GM21381 (cell line): ENCODE results near the gene MPPED1.

Experiments
- ATAC-seq: cut with Tn5 transposase; IDR thresholded peaks from one replicate; pipeline ENCODE4 v1.9.1; 2021; ENCODE audit warnings: mild to moderate bottlenecking, moderate library complexity; ENCODE audit not compliant: unreplicated experiment

Gene MPPED1

GRCh38 chr22:43491177-43491576, 79.4 kb downstream of the MPPED1 start:
- ATAC-seq, result no peak

- no peak for ATAC-seq
These were observed 79.9 kb downstream of the MPPED1 start for GRCh38 chr22:43491737-43492136.

GRCh38 chr22:43493297-43493696, 81.5 kb downstream of the MPPED1 start:
- no peak for ATAC-seq

DNA sequence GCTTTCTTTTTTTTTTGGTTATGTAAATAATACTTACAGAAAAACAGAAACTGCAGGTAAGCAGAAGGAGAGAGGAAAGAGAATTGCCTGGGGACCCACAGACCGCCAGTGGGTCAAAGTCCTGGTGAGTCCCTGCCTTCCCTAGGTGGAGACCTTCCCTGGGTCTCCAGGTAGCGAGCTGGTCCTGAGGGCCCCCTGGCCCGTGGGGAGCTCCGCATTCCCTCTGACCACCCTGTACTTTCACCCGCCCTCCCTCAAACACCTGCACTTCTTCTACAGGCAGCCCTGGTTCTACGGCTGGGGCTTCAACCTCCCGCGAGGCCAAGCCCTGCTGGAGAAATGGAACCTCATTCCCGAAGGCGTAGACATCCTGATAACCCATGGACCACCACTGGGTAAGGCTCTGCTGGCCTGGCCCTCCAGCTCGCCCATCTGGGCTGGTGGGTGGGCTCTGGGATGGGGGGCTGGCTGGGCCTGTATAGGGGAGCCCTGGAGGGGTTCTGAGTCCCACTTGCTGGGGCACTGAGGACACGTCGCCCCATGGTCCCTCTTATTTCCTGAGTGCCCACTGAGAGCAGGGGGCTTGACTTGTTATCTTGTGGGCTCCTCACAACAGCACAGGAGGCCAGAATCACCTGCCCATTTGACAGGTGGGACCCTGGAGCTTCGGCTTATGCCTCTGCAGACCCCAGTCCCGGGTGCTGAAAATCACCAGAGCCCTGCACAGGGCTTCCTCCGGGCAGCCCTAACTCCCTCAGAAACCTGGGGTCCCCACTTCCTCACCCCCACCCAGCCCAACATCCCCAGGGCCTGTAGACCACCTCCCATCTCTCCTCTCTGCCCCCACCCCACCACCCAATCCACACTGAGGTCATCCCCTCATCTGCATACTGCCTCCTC, 86.4 kb downstream of the MPPED1 start:
- no peak for ATAC-seq

- no peak for ATAC-seq
These were observed 87.0 kb downstream of the MPPED1 start for GRCh38 chr22:43498856-43499253.

GRCh38 chr22:43500792-43501785, 89.3 kb downstream of the MPPED1 start:
- ATAC-seq, result no peak

GRCh38 chr22:43501878-43502277, 90.1 kb downstream of the MPPED1 start:
- no peak for ATAC-seq

DNA sequence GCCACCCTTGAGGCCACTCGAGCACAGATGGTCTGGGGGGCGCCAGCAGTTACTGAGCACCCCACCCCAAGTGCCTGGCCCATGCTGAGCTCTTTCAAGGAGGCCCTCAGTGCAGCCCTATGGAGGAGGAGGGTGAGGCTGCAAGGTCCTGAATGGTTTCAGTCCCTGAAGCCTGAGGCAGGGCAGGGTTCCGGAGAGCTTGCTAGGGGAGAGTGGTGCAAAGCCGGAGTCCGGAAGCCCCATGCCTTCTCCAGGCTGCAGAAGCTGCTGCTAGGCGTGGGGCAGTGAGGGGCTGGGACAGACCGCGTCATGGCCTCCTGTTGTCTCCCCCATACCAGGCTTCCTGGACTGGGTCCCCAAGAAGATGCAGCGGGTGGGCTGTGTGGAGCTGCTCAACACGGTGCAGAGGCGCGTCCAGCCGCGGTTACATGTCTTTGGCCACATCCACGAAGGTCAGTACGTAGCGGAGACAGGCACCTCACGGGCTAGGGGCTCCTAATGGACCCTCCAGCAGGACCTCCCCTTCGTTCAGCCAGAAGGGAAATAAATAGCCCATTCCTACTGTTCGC, 90.6 kb downstream of the MPPED1 start:
- ATAC-seq, result no peak

- ATAC-seq, result no peak
These were observed 92.3 kb downstream of the MPPED1 start for GRCh38 chr22:43504068-43504467.

- no peak for ATAC-seq
These were observed 93.0 kb downstream of the MPPED1 start for GRCh38 chr22:43504666-43505261.

DNA sequence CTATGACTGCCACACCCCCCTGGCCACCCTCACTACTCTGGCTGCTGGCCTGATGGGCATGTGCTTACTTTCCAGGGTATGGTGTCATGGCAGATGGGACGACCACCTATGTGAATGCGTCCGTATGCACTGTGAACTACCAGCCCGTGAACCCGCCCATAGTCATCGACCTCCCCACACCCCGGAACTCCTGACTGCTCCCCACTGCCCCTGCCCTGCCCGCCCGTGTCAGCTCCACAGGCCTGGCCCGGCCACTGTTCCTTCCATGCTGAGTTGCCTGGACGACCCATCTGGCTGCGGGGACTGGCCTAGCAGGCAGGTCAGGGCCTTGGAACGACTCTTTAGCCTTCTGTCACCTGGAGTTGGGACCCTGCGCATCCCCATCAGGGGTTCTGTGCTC, 93.6 kb downstream of the MPPED1 start:
- no peak for ATAC-seq

DNA sequence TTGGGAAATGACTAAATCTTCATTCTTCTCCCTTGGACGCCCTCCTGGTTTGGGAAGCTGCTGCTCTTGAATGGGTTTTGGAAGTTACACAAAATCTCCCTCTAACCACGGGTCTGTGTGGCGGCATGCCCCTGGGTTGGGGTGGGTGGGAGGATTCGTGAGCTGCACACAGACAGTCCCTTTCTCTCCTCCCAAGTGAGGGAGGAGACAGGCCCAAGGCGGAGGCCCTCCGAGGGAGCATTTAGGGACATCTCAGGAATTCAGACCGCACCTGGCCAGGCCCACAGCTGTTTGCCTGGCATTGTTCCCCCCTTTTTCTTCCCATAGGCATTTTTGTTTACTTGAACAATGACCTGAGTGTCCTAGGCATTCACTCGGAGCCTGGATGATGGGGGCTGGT, 94.1 kb downstream of the MPPED1 start:
- no peak for ATAC-seq

- no peak for ATAC-seq
These were observed 94.7 kb downstream of the MPPED1 start for GRCh38 chr22:43506487-43506886.

GRCh38 chr22:43507235-43507634, 95.4 kb downstream of the MPPED1 start:
- ATAC-seq, result no peak

DNA sequence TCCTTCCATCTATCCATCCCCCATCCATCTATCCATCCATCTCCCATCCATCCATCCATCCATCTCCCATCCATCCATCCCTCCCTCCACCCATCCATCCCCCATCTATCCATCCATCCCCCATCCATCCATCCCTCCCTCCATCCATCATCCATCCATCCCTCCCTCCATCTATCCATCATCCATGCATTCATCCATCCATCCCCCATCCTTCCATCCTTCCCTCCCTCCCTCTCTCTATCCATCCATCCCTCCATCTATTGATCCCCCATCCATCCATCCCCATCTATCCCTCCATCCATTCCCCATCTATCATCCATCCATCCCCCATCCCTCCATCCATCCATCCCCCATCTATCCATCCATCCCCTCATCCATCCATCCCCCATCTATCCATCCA, 96.7 kb downstream of the MPPED1 start:
- ATAC-seq, result no peak

DNA sequence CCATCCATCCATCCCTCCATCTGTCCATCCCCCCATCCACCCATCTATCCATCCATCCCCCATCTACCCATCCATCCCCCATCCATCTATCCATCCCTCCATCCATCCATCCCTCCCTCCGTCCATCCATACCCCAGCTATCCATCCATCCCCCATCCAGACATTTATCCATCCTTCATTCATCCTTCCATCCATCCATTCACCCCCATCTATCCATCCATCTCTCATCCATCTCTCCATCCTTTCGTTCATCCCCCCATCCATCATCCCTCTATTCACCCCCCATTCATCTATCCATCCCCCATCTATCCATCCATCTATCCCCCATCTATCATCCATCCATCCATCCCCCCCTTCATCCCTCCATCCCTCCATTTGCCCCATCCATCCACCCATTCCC, 97.5 kb downstream of the MPPED1 start:
- no peak for ATAC-seq

DNA sequence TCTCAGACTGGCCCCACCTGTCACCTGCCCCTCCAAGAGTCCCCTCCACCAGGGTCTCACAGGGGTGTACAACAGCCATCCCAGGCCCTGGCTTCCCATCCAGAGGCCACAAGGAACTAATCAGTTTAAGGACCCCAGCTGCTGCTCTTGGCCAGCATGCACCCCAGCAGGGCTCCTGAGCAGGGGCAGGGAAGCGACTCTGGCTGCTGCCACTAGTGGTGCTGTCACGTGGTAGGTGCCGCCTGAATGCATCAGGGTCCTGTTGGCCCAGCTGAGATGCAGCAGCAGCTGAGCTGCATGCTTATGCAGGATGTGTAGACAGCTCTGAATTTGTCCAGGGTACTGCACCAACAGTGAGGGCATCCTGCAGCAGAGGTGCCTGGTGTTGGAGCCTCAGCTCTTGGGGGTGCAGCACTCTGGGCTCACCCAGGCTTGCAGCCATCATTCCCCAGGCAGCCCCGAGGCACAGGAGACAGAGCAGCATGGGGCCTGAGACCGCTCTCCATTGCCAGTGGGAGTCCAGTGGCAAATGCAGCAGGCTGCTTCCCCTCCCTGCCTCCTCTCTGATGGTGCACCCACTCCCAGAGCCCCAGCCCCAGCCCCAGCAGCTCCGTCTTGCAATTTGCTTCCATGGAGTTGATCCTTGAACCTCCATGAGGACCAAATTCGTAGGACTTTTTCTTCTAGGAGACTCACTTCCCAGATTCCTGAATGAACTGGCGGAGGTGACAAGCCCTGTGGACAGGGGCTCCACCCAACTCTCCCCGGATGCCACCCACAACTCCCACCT, 98.7 kb downstream of the MPPED1 start:
- ATAC-seq, result no peak

- no peak for ATAC-seq
These were observed 99.6 kb downstream of the MPPED1 start for GRCh38 chr22:43511276-43511910.

- no peak for ATAC-seq
These were observed 100.5 kb downstream of the MPPED1 start for GRCh38 chr22:43512279-43512678.
